ENCODE measurements around the gene MYO19.

DNA sequence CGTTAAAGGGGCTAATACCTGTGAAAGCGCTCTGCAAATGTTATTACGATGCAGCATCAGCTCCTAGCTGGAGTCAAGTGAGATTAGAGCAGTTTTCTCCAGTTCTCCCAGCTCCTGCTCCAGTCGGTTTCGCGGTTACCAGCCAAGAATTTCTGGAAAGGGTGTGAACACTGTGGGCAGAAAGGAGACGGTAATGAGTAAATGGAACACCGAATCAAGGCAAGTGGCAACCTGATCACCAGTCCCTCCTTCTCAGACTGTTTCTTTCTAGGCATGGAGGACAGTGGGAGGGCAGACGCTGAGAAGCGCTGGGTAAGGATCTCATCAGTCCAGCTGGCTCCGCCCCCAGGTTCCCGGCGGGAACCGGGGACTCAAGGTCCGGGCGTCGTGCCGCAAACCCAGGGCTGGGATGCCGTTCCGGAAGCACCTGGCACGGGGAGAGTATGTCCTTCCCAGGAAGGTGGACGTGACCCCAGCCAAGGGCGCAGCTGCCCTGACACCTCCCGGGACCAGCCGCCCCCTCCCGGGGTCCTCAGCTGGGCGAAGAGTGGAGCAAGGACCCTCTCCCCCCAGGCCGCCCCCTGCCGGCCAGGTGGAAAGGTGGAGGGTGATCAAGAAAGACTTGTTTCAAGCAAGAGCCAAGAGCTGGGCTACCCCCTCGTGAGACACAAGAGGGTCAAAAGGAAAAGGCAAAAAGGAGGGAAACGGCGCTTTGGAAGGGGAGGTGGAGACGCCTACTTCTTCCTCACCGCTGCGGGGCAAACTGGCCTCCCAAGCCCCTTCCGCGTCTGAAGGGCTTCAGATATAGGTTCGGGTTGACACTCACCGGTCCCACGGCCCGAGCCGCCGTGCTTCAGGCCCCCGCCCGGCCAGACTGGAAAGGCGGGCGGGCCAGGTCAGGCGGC, 481 bp downstream of the MYO19 start:
- TF ChIP-seq SUZ12 (IDR thresholded peaks at IDR 0.05; ENCODE audit: low read length) (no peak), TEAD4 (IDR thresholded peaks at IDR 0.05; ENCODE audit: low read depth, low read length) (no peak), POLR2A (IDR thresholded peaks at IDR 0.05; ENCODE audit: control extremely low read depth in 1 of 2, low read depth in 2 of 2, low read length in 2 of 2) (peak in 1 of 2 experiments; percentile 67; a peak in 2 of 3 replicates), SP1 (IDR thresholded peaks at IDR 0.05; ENCODE audit: low read depth, low read length) (0 out of 2 replicates have a peak, but pooled peaks have one; percentile 44), EP300 (IDR thresholded peaks at IDR 0.05; ENCODE audit: borderline replicate concordance in 1 of 2, low read depth in 2 of 2, low read length in 2 of 2) (no peak)
- TF ChIP-seq, protein P1, sequence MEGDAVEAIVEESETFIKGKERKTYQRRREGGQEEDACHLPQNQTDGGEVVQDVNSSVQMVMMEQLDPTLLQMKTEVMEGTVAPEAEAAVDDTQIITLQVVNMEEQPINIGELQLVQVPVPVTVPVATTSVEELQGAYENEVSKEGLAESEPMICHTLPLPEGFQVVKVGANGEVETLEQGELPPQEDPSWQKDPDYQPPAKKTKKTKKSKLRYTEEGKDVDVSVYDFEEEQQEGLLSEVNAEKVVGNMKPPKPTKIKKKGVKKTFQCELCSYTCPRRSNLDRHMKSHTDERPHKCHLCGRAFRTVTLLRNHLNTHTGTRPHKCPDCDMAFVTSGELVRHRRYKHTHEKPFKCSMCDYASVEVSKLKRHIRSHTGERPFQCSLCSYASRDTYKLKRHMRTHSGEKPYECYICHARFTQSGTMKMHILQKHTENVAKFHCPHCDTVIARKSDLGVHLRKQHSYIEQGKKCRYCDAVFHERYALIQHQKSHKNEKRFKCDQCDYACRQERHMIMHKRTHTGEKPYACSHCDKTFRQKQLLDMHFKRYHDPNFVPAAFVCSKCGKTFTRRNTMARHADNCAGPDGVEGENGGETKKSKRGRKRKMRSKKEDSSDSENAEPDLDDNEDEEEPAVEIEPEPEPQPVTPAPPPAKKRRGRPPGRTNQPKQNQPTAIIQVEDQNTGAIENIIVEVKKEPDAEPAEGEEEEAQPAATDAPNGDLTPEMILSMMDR (IDR thresholded peaks at IDR 0.05; ENCODE audit: control extremely low read depth in 1 of 3, insufficient read depth in 1 of 3, low read depth in 1 of 3, low read length in 3 of 3) = peak; percentile 46 to 74 (median 65); a peak in 3 of 4 replicates

All from H1 (cell line).